Smooth muscle cell (in vitro differentiated cells): ENCODE results near the gene HGFAC. TPM values are rescaled to one million over a fixed set of nuclear protein-coding genes. Genes with fewer than 3 reads are reported as not detected.

Experiments
- DNase-seq: peaks from one replicate; lab custom pipeline; 2025; ENCODE audit not compliant: unreplicated experiment; lab: John Stamatoyannopoulos, UW
- H2AFZ ChIP-seq: fragments of 200-600 bp; sonication (generic); 2 replicates; pipeline ENCODE4 v1.6.0; 2016; ENCODE audit warnings: antibody characterized with exemption, low read depth, mild to moderate bottlenecking
- H3F3A ChIP-seq: fragments of 200-600 bp; sonication (generic); 2 replicates; pipeline ENCODE4 v1.6.0; 2017; ENCODE audit warnings: antibody characterized with exemption, low read depth
- H3K27ac ChIP-seq: fragments of 200-600 bp; sonication (generic); 2 replicates; pipeline ENCODE4 v1.5.1; 2016; ENCODE audit warnings: low read depth, mild to moderate bottlenecking
- H3K27me3 ChIP-seq: fragments of 200-600 bp; sonication (generic); 2 replicates; pipeline ENCODE4 v1.6.1; 2016; ENCODE audit warnings: low read depth, mild to moderate bottlenecking
- H3K36me3 ChIP-seq: fragments of 200-600 bp; sonication (generic); 2 replicates; pipeline ENCODE4 v1.5.1; 2016; ENCODE audit warnings: low read depth
- H3K4me1 ChIP-seq: fragments of 200-600 bp; sonication (generic); 2 replicates; pipeline ENCODE4 v1.5.1; 2016; ENCODE audit warnings: low read depth
- H3K4me2 ChIP-seq: fragments of 200-600 bp; sonication (generic); 2 replicates; pipeline ENCODE4 v1.6.0; 2016; ENCODE audit warnings: mild to moderate bottlenecking
- H3K4me3 ChIP-seq: fragments of 200-600 bp; sonication (generic); 2 replicates; pipeline ENCODE4 v1.5.1; 2016; ENCODE audit warnings: mild to moderate bottlenecking
- H3K79me2 ChIP-seq: fragments of 200-600 bp; sonication (generic); 2 replicates; pipeline ENCODE4 v1.6.0; 2016; ENCODE audit warnings: low read depth, mild to moderate bottlenecking
- H3K9ac ChIP-seq: fragments of 200-600 bp; sonication (generic); 2 replicates; pipeline ENCODE4 v1.6.0; 2016; ENCODE audit warnings: low read depth
- H3K9me3 ChIP-seq: fragments of 200-600 bp; sonication (generic); replicated peaks from 2 replicates; pipeline ENCODE4 v1.5.1; 2016; ENCODE audit warnings: low read depth
- H4K20me1 ChIP-seq: fragments of 200-600 bp; sonication (generic); 2 replicates; pipeline ENCODE4 v1.6.0; 2016; ENCODE audit warnings: low read depth
- whole genome bisulfite sequencing: methylation state at CpG from one replicate; pipeline ENCODE4 v1.1.7; 2016; ENCODE audit warnings: low lambda C conversion rate; 5-methylcytosine and 5-hydroxymethylcytosine counted together
- polyA plus RNA-seq: library from polyadenylated mRNA; unstranded; fragments of >200 nt; fragmentation: Nextera tagmentation; extraction: Ambion mirVana; gene quantifications from 2 replicates; pipeline ENCODE4 v1.2.1, GENCODE V29; 2016
- total RNA-seq: library from RNA; depleted of rRNA; stranded (reverse); fragments of >200 nt; gene quantifications from 2 replicates; pipeline ENCODE4 v1.2.3, GENCODE V29; 2014
- TF ChIP-seq, protein P1 (sequence below): fragments of 200-600 bp; sonication (generic); IDR thresholded peaks from 2 replicates; pipeline ENCODE4 v1.5.1; 2017; ENCODE audit warnings: borderline replicate concordance, mild to moderate bottlenecking, antibody characterized with exemption; ENCODE audit not compliant: insufficient read depth, poor library complexity, severe bottlenecking

The HGFAC gene
- total and polyA plus RNA-seq, 2 experiments from 2014 or later = 0.58 TPM; not detected in 1

- no peak overlapping the region for H2AFZ ChIP-seq
Observed at GRCh38 chr4:3442959-3443749, 1.4 kb downstream of the HGFAC start.

GRCh38 chr4:3443750-3444309, 2.1 kb downstream of the HGFAC start:
- no peak for DNase-seq
- H3K4me3 ChIP-seq = no peak overlapping the region
- H3K79me2 ChIP-seq = no peaks in the 10 kb centered on the region
- no peak overlapping the region for H3K9ac ChIP-seq
- no peaks in the 10 kb centered on the region for H3K9me3 ChIP-seq
- no peaks in the 10 kb centered on the region for H3F3A ChIP-seq
- H2AFZ ChIP-seq = no peak overlapping the region
- no peaks in the 10 kb centered on the region for H3K4me1 ChIP-seq
- TF ChIP-seq, protein P1, sequence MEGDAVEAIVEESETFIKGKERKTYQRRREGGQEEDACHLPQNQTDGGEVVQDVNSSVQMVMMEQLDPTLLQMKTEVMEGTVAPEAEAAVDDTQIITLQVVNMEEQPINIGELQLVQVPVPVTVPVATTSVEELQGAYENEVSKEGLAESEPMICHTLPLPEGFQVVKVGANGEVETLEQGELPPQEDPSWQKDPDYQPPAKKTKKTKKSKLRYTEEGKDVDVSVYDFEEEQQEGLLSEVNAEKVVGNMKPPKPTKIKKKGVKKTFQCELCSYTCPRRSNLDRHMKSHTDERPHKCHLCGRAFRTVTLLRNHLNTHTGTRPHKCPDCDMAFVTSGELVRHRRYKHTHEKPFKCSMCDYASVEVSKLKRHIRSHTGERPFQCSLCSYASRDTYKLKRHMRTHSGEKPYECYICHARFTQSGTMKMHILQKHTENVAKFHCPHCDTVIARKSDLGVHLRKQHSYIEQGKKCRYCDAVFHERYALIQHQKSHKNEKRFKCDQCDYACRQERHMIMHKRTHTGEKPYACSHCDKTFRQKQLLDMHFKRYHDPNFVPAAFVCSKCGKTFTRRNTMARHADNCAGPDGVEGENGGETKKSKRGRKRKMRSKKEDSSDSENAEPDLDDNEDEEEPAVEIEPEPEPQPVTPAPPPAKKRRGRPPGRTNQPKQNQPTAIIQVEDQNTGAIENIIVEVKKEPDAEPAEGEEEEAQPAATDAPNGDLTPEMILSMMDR = no peak
- no peak overlapping the region for H3K27ac ChIP-seq
- H3K27me3 ChIP-seq = no peaks in the 10 kb centered on the region
- H3K4me2 ChIP-seq = no peak overlapping the region
- 68% methylated on average over 6 of the region's 17 CpGs for WGBS
- H3K36me3 ChIP-seq = no peaks in the 10 kb centered on the region
- no peaks in the 10 kb centered on the region for H4K20me1 ChIP-seq

More at GRCh38 chr4:3442959-3443749, 1.4 kb downstream of the HGFAC start:
- no peak overlapping the region for H3K27ac ChIP-seq
- H3K9me3 ChIP-seq = no peaks in the 10 kb centered on the region
- 63% methylated on average over 28 of the region's 36 CpGs for WGBS
- DNase-seq = no peak
- no peak overlapping the region for H3K4me3 ChIP-seq
- no peak overlapping the region for H3K9ac ChIP-seq
- H3K4me2 ChIP-seq = no peak overlapping the region
- no peaks in the 10 kb centered on the region for H4K20me1 ChIP-seq
- no peaks in the 10 kb centered on the region for H3K4me1 ChIP-seq
- H3K36me3 ChIP-seq = no peaks in the 10 kb centered on the region
- TF ChIP-seq, protein P1 = peak; percentile 97
- H3K27me3 ChIP-seq = no peaks in the 10 kb centered on the region
- H3K79me2 ChIP-seq = no peaks in the 10 kb centered on the region
- H3F3A ChIP-seq = no peaks in the 10 kb centered on the region

DNA sequence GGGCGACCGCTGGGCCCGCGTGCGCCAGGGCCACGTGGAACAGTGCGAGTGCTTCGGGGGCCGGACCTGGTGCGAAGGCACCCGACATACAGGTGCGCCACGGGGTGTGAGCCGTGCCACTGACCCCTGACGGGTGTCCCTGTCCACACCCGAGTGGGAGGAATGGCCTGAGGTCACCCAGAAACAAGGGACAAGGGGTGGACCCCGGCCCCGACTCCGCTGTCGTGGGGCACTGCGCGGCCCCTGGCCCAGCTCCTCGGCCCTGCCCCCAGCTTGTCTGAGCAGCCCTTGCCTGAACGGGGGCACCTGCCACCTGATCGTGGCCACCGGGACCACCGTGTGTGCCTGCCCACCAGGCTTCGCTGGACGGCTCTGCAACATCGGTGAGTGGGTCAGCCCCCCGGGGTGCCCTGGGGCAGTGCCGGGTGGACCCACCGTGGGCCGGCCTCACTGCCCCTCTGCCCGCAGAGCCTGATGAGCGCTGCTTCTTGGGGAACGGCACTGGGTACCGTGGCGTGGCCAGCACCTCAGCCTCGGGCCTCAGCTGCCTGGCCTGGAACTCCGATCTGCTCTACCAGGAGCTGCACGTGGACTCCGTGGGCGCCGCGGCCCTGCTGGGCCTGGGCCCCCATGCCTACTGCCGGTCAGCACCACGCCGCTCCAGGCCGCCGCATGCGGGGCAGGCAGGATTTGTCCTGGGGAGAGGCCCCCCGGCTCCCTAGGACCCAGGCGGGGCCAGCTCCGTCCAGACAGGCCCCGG, 2.8 kb downstream of the HGFAC start:
- no peak overlapping the region for H3K4me3 ChIP-seq
- DNase-seq = no peak
- WGBS = 92% methylated on average over 26 of the region's 56 CpGs
- H4K20me1 ChIP-seq = no peaks in the 10 kb centered on the region
- TF ChIP-seq, protein P1 = no peak
- no peaks in the 10 kb centered on the region for H3K9me3 ChIP-seq
- no peaks in the 10 kb centered on the region for H3K4me1 ChIP-seq
- H3K27me3 ChIP-seq = no peaks in the 10 kb centered on the region
- H3F3A ChIP-seq = no peaks in the 10 kb centered on the region
- H3K79me2 ChIP-seq = no peaks in the 10 kb centered on the region
- no peak overlapping the region for H3K9ac ChIP-seq
- no peak overlapping the region for H3K4me2 ChIP-seq
- H2AFZ ChIP-seq = no peak overlapping the region
- H3K27ac ChIP-seq = no peak overlapping the region
- H3K36me3 ChIP-seq = no peaks in the 10 kb centered on the region
